ENCODE data around the gene OR5H1. TPM values are rescaled to one million over a fixed set of nuclear protein-coding genes. Genes with fewer than 3 reads are reported as not detected.

The OR5H1 gene
- total RNA-seq, result not detected in 2 replicates

DNA sequence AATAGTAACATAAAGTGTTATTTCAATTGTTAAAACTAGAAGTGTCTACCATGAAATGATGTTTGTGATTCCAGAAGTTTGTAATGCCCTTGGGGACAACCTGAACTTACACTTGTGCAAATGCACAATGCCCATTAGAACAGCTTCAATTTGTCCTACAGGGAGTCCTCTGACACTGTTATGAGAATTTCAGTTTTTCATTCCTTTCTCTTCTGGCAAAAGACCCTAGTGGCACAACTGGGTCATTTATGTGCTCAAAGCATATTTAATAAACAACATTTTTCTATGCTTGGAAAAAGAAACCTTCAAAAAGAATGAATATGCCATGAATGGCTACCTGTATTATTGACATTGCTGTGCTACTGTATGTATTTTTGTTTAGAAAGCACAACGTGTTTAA is at the start of gene OR5H1:
TSS of gene OR5H1 (plus strand) at position 301 of the 400 bp plus-strand sequence. CDS start 1,977 bp downstream, outside the sequence.
- H3K36me3 ChIP-seq (ENCODE audit: insufficient read depth, low read length), result no peaks in the 10 kb centered on the region
- no peaks in the 10 kb centered on the region for H3K79me2 ChIP-seq (ENCODE audit: insufficient read depth, low read length)
- H3K4me3 ChIP-seq (ENCODE audit: insufficient read depth, low read length), result no peak within 1 kb of the TSS
- no peaks in the 10 kb centered on the region for H3K27me3 ChIP-seq (ENCODE audit: insufficient read depth, low read length)
- no peaks in the 10 kb centered on the region for H3K4me1 ChIP-seq (ENCODE audit: insufficient read depth, low read length)
- H3K9me3 ChIP-seq (ENCODE audit: low read depth, low read length), result no peaks in the 10 kb centered on the region
- no peak within 1 kb of the TSS for H3K4me2 ChIP-seq (ENCODE audit: insufficient read depth, low read length)
- no peak for DNase-seq (ENCODE audit: insufficient read length, low spot score, missing footprints)
- H3K27ac ChIP-seq (ENCODE audit: low read depth, low read length), result no peak within 1 kb of the TSS
- TF ChIP-seq, protein P1, sequence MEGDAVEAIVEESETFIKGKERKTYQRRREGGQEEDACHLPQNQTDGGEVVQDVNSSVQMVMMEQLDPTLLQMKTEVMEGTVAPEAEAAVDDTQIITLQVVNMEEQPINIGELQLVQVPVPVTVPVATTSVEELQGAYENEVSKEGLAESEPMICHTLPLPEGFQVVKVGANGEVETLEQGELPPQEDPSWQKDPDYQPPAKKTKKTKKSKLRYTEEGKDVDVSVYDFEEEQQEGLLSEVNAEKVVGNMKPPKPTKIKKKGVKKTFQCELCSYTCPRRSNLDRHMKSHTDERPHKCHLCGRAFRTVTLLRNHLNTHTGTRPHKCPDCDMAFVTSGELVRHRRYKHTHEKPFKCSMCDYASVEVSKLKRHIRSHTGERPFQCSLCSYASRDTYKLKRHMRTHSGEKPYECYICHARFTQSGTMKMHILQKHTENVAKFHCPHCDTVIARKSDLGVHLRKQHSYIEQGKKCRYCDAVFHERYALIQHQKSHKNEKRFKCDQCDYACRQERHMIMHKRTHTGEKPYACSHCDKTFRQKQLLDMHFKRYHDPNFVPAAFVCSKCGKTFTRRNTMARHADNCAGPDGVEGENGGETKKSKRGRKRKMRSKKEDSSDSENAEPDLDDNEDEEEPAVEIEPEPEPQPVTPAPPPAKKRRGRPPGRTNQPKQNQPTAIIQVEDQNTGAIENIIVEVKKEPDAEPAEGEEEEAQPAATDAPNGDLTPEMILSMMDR (IDR thresholded peaks at IDR 0.05; ENCODE audit: extremely low read depth, low read depth, low read length), result no peak
- no peaks in the 10 kb centered on the region for H4K20me1 ChIP-seq (ENCODE audit: insufficient read depth, low read length)
- no peak within 1 kb of the TSS for H2AFZ ChIP-seq (ENCODE audit: low read length)

DNA sequence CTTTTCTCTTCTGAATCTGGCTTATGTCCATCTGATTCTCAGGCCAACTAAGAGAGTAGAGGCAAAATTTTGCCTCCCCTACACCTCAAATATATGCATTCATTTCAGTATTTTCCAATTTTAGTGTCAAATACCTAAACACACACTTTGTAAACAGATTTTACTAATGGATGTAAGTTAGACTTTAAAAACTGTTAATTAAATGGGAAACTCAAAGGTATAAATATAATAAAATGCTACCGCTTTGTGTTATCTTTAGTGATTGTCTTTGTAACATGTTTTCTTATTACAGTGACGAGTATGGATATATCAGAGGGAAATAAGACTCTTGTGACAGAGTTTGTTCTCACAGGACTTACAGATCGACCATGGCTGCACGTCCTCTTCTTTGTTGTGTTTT is 43.6 kb upstream of the OR5H1 start, which contains the start of gene OR5AC2:
TSS of gene OR5AC2 (plus strand) at position 301 of the 400 bp plus-strand sequence. CDS start at position 301, 0 bp downstream.
- Histone ChIP-seq H2AFZ (ENCODE audit: low read length) (no peak within 1 kb of the TSS), H3K9me3 (ENCODE audit: low read depth, low read length) (peaks cover 2% of the 10 kb centered on the region), H3K36me3 (ENCODE audit: insufficient read depth, low read length) (no peaks in the 10 kb centered on the region), H3K27me3 (ENCODE audit: insufficient read depth, low read length) (no peaks in the 10 kb centered on the region), H3K79me2 (ENCODE audit: insufficient read depth, low read length) (no peaks in the 10 kb centered on the region), H3K27ac (ENCODE audit: low read depth, low read length) (no peak within 1 kb of the TSS), H3K4me1 (ENCODE audit: insufficient read depth, low read length) (no peaks in the 10 kb centered on the region), H3K4me2 (ENCODE audit: insufficient read depth, low read length) (no peak within 1 kb of the TSS), H3K4me3 (ENCODE audit: insufficient read depth, low read length) (no peak within 1 kb of the TSS), H4K20me1 (ENCODE audit: insufficient read depth, low read length) (no peaks in the 10 kb centered on the region)
- DNase-seq (ENCODE audit: insufficient read length, low spot score, missing footprints), result peak; percentile 8
- TF ChIP-seq, protein P1 (IDR thresholded peaks at IDR 0.05; ENCODE audit: extremely low read depth, low read depth, low read length), result no peak

DNA sequence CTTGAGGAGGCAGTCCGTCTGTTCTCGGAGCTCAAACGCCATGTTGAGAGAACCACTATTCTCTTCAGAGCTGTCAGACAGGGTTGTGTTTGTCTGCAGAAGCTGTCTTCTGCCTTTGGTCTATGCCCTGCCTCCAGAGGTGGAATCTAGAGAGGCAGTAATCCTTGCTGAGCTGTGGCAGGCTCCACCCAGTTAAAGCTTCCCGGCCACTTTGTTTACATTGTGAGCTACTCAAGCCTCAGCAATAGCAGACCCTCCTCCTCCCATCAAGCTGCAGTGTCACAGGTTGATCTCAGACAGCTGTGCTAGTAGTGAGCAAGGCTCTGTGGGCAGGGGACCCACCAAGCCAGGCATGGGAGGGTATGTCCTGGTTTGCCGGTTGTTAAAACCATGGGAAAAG is 34.6 kb upstream of the OR5H1 start:
- H3K79me2 ChIP-seq (ENCODE audit: insufficient read depth, low read length), result no peaks in the 10 kb centered on the region
- no peaks in the 10 kb centered on the region for H3K4me1 ChIP-seq (ENCODE audit: insufficient read depth, low read length)
- no peak overlapping the region for H3K27ac ChIP-seq (ENCODE audit: low read depth, low read length)
- no peaks in the 10 kb centered on the region for H3K27me3 ChIP-seq (ENCODE audit: insufficient read depth, low read length)
- no peak overlapping the region for H3K4me2 ChIP-seq (ENCODE audit: insufficient read depth, low read length)
- no peak for DNase-seq (ENCODE audit: insufficient read length, low spot score, missing footprints)
- H3K9me3 ChIP-seq (ENCODE audit: low read depth, low read length), result no peaks in the 10 kb centered on the region
- no peak overlapping the region for H2AFZ ChIP-seq (ENCODE audit: low read length)
- TF ChIP-seq, protein P1 (IDR thresholded peaks at IDR 0.05; ENCODE audit: extremely low read depth, low read depth, low read length), result no peak
- H3K36me3 ChIP-seq (ENCODE audit: insufficient read depth, low read length), result no peaks in the 10 kb centered on the region
- H4K20me1 ChIP-seq (ENCODE audit: insufficient read depth, low read length), result no peaks in the 10 kb centered on the region
- no peak overlapping the region for H3K4me3 ChIP-seq (ENCODE audit: insufficient read depth, low read length)

DNA sequence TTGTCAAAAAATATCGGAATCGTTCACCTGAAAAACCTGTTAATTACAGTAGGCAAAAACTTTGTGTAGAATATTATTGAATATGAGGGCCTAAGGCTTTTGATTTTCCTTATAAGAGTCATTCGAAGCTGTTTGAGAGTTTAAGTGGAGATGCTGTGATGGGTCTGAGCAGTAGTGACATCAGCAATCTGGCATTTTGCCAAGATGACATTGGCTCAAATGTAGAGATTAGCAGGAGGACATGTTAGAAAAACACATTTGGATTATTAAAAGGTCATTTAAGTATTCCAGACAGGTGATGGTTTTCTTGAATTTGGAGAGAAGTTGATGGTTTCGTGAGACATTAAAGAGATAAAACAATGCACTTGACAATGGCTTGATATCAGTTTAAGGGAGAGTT is 30.7 kb upstream of the OR5H1 start:
- no peaks in the 10 kb centered on the region for H3K36me3 ChIP-seq (ENCODE audit: insufficient read depth, low read length)
- no peak overlapping the region for H3K4me2 ChIP-seq (ENCODE audit: insufficient read depth, low read length)
- no peaks in the 10 kb centered on the region for H3K9me3 ChIP-seq (ENCODE audit: low read depth, low read length)
- H3K4me3 ChIP-seq (ENCODE audit: insufficient read depth, low read length), result no peak overlapping the region
- DNase-seq (ENCODE audit: insufficient read length, low spot score, missing footprints), result no peak
- H3K4me1 ChIP-seq (ENCODE audit: insufficient read depth, low read length), result no peaks in the 10 kb centered on the region
- H3K27me3 ChIP-seq (ENCODE audit: insufficient read depth, low read length), result no peaks in the 10 kb centered on the region
- H4K20me1 ChIP-seq (ENCODE audit: insufficient read depth, low read length), result no peaks in the 10 kb centered on the region
- H3K79me2 ChIP-seq (ENCODE audit: insufficient read depth, low read length), result no peaks in the 10 kb centered on the region
- TF ChIP-seq, protein P1 (IDR thresholded peaks at IDR 0.05; ENCODE audit: extremely low read depth, low read depth, low read length), result no peak
- H3K27ac ChIP-seq (ENCODE audit: low read depth, low read length), result no peak overlapping the region
- H2AFZ ChIP-seq (ENCODE audit: low read length), result no peak overlapping the region

Data from osteoblast (primary cell).